GM23248 (cell line): Measurements from ENCODE around the gene GIGYF1. TPM values are rescaled to one million over a fixed set of nuclear protein-coding genes. Genes with fewer than 3 reads are reported as not detected.
"Not testable (repeated sequence)": the region's sequence is repeated elsewhere in the genome, so short reads cannot be mapped to it uniquely, and the experiment has no call there.

Source experiments
- DNase-seq: peaks from one replicate; pipeline ENCODE4 v3.0.0-alpha.2; 2015
- H2AFZ ChIP-seq: fragments of 200-600 bp; sonication (generic); 2 replicates; pipeline ENCODE4 v1.6.1; 2016; ENCODE audit warnings: antibody characterized with exemption
- H3F3A ChIP-seq: fragments of 200-600 bp; sonication (generic); 2 replicates; pipeline ENCODE4 v1.6.1; 2016; ENCODE audit warnings: mild to moderate bottlenecking, antibody characterized with exemption, mixed run types; ENCODE audit not compliant: insufficient read depth
- H3K27ac ChIP-seq: fragments of 200-600 bp; sonication (generic); 2 replicates; pipeline ENCODE4 v1.5.1; 2016; ENCODE audit warnings: mild to moderate bottlenecking
- H3K27me3 ChIP-seq: fragments of 200-600 bp; sonication (generic); replicated peaks from 2 replicates; pipeline ENCODE4 v1.6.1; 2016; ENCODE audit warnings: mild to moderate bottlenecking; ENCODE audit not compliant: insufficient read depth
- H3K36me3 ChIP-seq: fragments of 200-600 bp; sonication (generic); 2 replicates; pipeline ENCODE4 v1.6.1; 2016; ENCODE audit warnings: low read depth, mild to moderate bottlenecking
- H3K4me1 ChIP-seq: fragments of 200-600 bp; sonication (generic); 2 replicates; pipeline ENCODE4 v1.6.1; 2016; ENCODE audit warnings: mild to moderate bottlenecking; ENCODE audit not compliant: insufficient read depth
- H3K4me2 ChIP-seq: fragments of 200-600 bp; sonication (generic); one replicate; pipeline ENCODE4 v1.6.1; 2016; ENCODE audit warnings: mild to moderate bottlenecking; ENCODE audit not compliant: unreplicated experiment
- H3K4me3 ChIP-seq: fragments of 200-600 bp; sonication (generic); 2 replicates; pipeline ENCODE4 v1.5.1; 2016; ENCODE audit warnings: mild to moderate bottlenecking
- H3K79me2 ChIP-seq: fragments of 200-600 bp; sonication (generic); 2 replicates; pipeline ENCODE4 v1.6.1; 2016; ENCODE audit warnings: mild to moderate bottlenecking; ENCODE audit not compliant: insufficient read depth
- H3K9ac ChIP-seq: fragments of 200-600 bp; sonication (generic); 2 replicates; pipeline ENCODE4 v1.6.1; 2016; ENCODE audit warnings: mild to moderate bottlenecking
- H3K9me2 ChIP-seq: fragments of 200-600 bp; sonication (generic); 2 replicates; pipeline ENCODE4 v1.6.1; 2016; ENCODE audit warnings: mixed run types, mild to moderate bottlenecking, moderate library complexity; ENCODE audit not compliant: insufficient read depth
- H3K9me3 ChIP-seq: fragments of 200-600 bp; sonication (generic); one replicate; pipeline ENCODE4 v1.6.1; 2017; ENCODE audit warnings: low read depth
- H4K20me1 ChIP-seq: fragments of 200-600 bp; sonication (generic); 2 replicates; pipeline ENCODE4 v1.6.0; 2016; ENCODE audit not compliant: insufficient read depth
- EZH2 ChIP-seq: fragments of 200-600 bp; sonication (generic); IDR thresholded peaks from 2 replicates; pipeline ENCODE4 v1.6.1; 2018; ENCODE audit warnings: antibody characterized with exemption, mild to moderate bottlenecking; ENCODE audit not compliant: insufficient read depth, poor library complexity, severe bottlenecking
- EZH2phosphoT487 ChIP-seq: fragments of 200-600 bp; sonication (generic); IDR thresholded peaks from 2 replicates; pipeline ENCODE4 v1.6.1; 2018; ENCODE audit warnings: antibody characterized with exemption, moderate library complexity, mild to moderate bottlenecking, low read depth; ENCODE audit not compliant: insufficient read depth
- WGBS, 2 experiments: methylation state at CpG; one replicate each; pipeline ENCODE4 v1.1.6; 2015 to 2017; ENCODE audit warnings: low lambda C conversion rate in 2 of 2, low coverage in 1 of 2; ENCODE audit errors: missing lambda C conversion rate in 2 of 2; 5-methylcytosine and 5-hydroxymethylcytosine counted together
- in situ Hi-C: fragments of 300-500 bp; cut with MboI; formaldehyde crosslinking; loops from 2 replicates; pipeline ENCODE4 v1.15.0; 2020
- polyA plus RNA-seq: library from polyadenylated mRNA; unstranded; fragments of >200 nt; fragmentation: Nextera tagmentation; extraction: Ambion mirVana; gene quantifications from 2 replicates; pipeline ENCODE4 v1.2.1, GENCODE V29; 2016
- total RNA-seq: library from RNA; depleted of rRNA; stranded (reverse); fragments of >200 nt; shearing (Covaris generic); gene quantifications from 2 replicates; pipeline ENCODE4 v1.2.3, GENCODE V29; 2014

Gene GIGYF1
- total and polyA plus RNA-seq, 2 experiments from 2014 or later = 7.4 to 15.6 TPM

DNA sequence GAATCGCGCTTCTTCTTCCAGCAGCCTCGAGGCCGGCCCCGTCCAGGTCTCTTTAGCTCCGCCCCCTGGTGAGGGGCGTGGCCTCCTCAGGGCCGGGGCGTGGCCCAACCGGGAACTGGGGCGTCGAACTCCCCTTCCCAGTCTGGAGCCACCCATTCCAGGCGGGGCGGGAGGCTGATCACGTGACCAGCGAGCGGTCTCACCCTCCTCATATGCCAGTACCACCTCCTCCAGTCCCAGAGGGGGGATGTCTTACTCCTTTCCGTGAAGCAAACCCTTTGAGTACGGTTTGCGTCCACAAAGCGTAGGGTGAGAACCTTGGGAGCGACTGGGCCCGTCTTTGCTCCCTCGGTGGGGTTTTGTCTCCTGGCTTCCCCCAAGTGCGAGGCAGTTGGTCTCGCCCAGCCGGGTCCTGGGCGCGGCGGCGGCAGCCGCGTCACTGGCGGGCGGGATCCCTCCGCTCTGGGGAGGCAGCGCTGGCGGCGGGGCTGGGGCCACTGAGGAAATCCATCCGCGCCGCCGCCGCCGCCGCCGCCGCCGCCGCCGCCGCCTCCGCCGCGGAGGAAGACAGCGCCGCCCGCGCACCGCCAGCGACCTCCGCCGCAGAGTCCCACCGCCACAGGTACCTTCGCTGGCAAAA is 20.6 kb downstream of the GIGYF1 start, which contains the start of gene GNB2:
GNB2 (plus strand) TSS at position 439 of the 640 bp plus-strand sequence. CDS start 2,526 bp downstream, outside the sequence.
- peaks cover 4% of the 10 kb centered on the region; the same call in 1 of the 2 replicates for H3K36me3 ChIP-seq
- 1% methylated on average over 23 to 61 of the region's 65 CpGs for WGBS, 2 experiments
- H3K4me2 ChIP-seq = peak within 1 kb of the TSS; percentile 68
- in situ Hi-C loops = no loop called here
- H3F3A ChIP-seq = no peaks in the 10 kb centered on the region
- DNase-seq = peak; percentile 98
- peaks cover 35% of the 10 kb centered on the region for H3K79me2 ChIP-seq
- H3K27me3 ChIP-seq = no peaks in the 10 kb centered on the region
- no peaks in the 10 kb centered on the region for H3K9me3 ChIP-seq
- no peaks in the 10 kb centered on the region for H3K4me1 ChIP-seq
- H4K20me1 ChIP-seq = no peaks in the 10 kb centered on the region
- H3K4me3 ChIP-seq = peak within 1 kb of the TSS; percentile 98
- no peak for TF ChIP-seq EZH2
- TF ChIP-seq EZH2phosphoT487 = no peak
- peak within 1 kb of the TSS; percentile 92 for H3K27ac ChIP-seq
- H2AFZ ChIP-seq = peak within 1 kb of the TSS; percentile 63
- H3K9ac ChIP-seq = peak within 1 kb of the TSS; percentile 94
- H3K9me2 ChIP-seq = no peaks in the 10 kb centered on the region

- peaks cover 29% of the 10 kb centered on the region for H3K79me2 ChIP-seq
- no peaks in the 10 kb centered on the region for H3K4me1 ChIP-seq
- H3K9me2 ChIP-seq = no peaks in the 10 kb centered on the region
- no peak overlapping the region for H3K4me3 ChIP-seq
- in situ Hi-C loops = no loop called here
- no peaks in the 10 kb centered on the region for H3F3A ChIP-seq
- no peak for TF ChIP-seq EZH2phosphoT487
- no peak for TF ChIP-seq EZH2
- H2AFZ ChIP-seq = no peak overlapping the region
- no peaks in the 10 kb centered on the region for H3K9me3 ChIP-seq
- no peak overlapping the region for H3K9ac ChIP-seq
- H3K4me2 ChIP-seq = no peak overlapping the region
- H3K36me3 ChIP-seq = no peaks in the 10 kb centered on the region
- no peak for DNase-seq
- no peak overlapping the region for H3K27ac ChIP-seq
- 80 to 84% methylated on average over 18 of the region's 18 CpGs for WGBS, 2 experiments
- H4K20me1 ChIP-seq = no peaks in the 10 kb centered on the region
- H3K27me3 ChIP-seq = no peaks in the 10 kb centered on the region
These were observed 22.4 kb downstream of the GIGYF1 start for GRCh38 chr7:100671353-100672327.

GRCh38 chr7:100670074-100670473 is 24.0 kb downstream of the GIGYF1 start:
- Histone ChIP-seq H3K36me3 (no peaks in the 10 kb centered on the region), H3K9me2 (no peaks in the 10 kb centered on the region), H3K4me2 (no peak overlapping the region), H2AFZ (no peak overlapping the region), H3K9ac (no peak overlapping the region), H4K20me1 (no peaks in the 10 kb centered on the region), H3K4me3 (no peak overlapping the region), H3K4me1 (no peaks in the 10 kb centered on the region), H3K79me2 (peaks cover 13% of the 10 kb centered on the region), H3K27ac (no peak overlapping the region), H3K9me3 (no peaks in the 10 kb centered on the region), H3K27me3 (no peaks in the 10 kb centered on the region), H3F3A (no peaks in the 10 kb centered on the region)
- in situ Hi-C loops = no loop called here
- TF ChIP-seq EZH2 = no peak
- no peak for TF ChIP-seq EZH2phosphoT487
- 74% methylated on average over 8 of the region's 8 CpGs for WGBS, 2 experiments
- DNase-seq = no peak

GRCh38 chr7:100669106-100669505 is 24.9 kb downstream of the GIGYF1 start:
- H3K36me3 ChIP-seq, H3K27me3 ChIP-seq, H3K79me2 ChIP-seq, in situ Hi-C loops, H3K27ac ChIP-seq, H3K9ac ChIP-seq, DNase-seq, H3K4me3 ChIP-seq, H3K4me2 ChIP-seq, H3F3A ChIP-seq, H3K9me2 ChIP-seq, H2AFZ ChIP-seq, H3K4me1 ChIP-seq, H4K20me1 ChIP-seq, H3K9me3 ChIP-seq: not testable (repeated sequence)
- 89 to 92% methylated on average over 11 to 12 of the region's 12 CpGs for WGBS, 2 experiments
